GM12872 (cell line): Measurements from ENCODE around the gene FHIT.

Experiments used
- CTCF ChIP-seq: IDR thresholded peaks from 3 replicates; pipeline ENCODE4 v1.5.1; 2011; ENCODE audit warnings: low read depth, mild to moderate bottlenecking, low read length, moderate library complexity; ENCODE audit not compliant: insufficient read depth

Gene FHIT

GRCh38 chr3:60219501-60219900 is 1031.8 kb downstream of the FHIT start:
- no peak for TF ChIP-seq CTCF

GRCh38 chr3:60217156-60217911 is 1033.9 kb downstream of the FHIT start:
- no peak for TF ChIP-seq CTCF

DNA sequence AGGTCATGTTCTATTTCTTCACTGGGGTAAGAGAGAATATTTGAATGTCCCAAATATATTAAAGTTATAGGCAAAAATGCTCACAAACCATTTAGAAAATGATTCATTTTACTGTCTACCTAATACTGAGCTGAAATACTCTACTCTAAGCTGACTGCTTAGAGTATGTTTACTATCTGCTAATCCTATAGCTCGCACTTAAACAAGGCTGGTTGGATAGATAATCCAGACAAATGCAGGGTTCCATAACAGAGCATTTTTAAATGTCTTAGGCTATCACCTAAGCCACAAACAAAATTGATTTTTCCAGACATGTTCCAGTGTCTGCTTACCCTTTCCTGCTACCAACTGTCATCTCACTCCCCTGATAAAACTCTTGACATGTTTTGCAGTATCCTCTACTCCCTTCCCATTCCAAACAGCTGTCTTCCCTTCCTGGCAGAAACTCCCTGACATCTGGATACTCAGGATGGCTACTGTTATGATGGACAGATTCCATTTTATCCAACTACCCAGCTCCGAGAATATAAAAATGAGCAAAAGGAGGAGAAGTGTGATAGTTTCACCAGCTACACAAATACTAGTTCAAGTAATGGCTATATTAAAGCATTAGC is 1034.7 kb downstream of the FHIT start:
- TF ChIP-seq CTCF, result no peak

DNA sequence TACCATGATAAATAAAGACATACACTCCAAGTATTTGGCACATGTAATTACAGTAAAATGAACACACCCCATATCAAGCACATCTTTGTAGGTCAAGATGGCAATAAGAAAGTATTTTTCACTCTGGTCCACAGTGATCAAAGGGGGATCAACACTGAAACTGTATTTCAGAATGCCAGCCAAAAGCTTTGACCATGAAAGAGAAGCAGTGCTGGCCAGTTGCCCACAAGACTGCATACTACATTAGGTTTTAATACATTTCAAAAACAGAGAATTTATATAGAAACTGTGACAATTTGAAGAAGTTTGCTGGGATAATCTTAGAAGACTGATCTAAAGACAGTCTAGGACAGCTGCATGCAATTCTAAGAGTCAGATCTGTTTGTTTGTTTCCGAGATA is 1035.3 kb downstream of the FHIT start:
- no peak for TF ChIP-seq CTCF

GRCh38 chr3:60207905-60208304 is 1043.3 kb downstream of the FHIT start:
- TF ChIP-seq CTCF, result no peak

GRCh38 chr3:60206206-60206605 is 1045.0 kb downstream of the FHIT start:
- no peak for TF ChIP-seq CTCF

- no peak for TF ChIP-seq CTCF
Observed at GRCh38 chr3:60202052-60202726, 1049.1 kb downstream of the FHIT start.
